Tibial artery (tissue), 4 donors: Measurements from ENCODE around the gene TOM1L2.

Experiments used
- DNase-seq, 2 donors: peaks; one replicate each; pipeline ENCODE4 v3.0.0-alpha.2; 2019
- H3K27ac ChIP-seq, 2 donors: fragments of 200-600 bp; sonication (generic) in 1 of 2; 1 replicate in 1 of 2; 2 replicates in 1 of 2; pipeline ENCODE4 v1.5.1; 2018 to 2019; ENCODE audit warnings: mild to moderate bottlenecking in 1 of 2
- H3K27me3 ChIP-seq, 2 donors: fragments of 200-600 bp; sonication (generic) in 1 of 2; one replicate each; pipeline versions ENCODE4 v1.5.1 to v1.6.0; 2016 to 2019
- H3K36me3 ChIP-seq, 3 donors: fragments of 200-600 bp; sonication (generic) in 2 of 3; one replicate each; pipeline ENCODE4 v1.5.1; 2016 to 2019; ENCODE audit warnings: mild to moderate bottlenecking in 2 of 3
- H3K4me1 ChIP-seq, 4 donors: fragments of 200-600 bp; sonication (generic) in 2 of 4; 1 replicate in 3 of 4; 2 replicates in 1 of 4; pipeline ENCODE4 v1.5.1; 2016 to 2019
- H3K4me3 ChIP-seq, 2 donors: fragments of 200-600 bp; sonication (generic) in 1 of 2; 1 replicate in 1 of 2; 2 replicates in 1 of 2; pipeline ENCODE4 v1.5.1; 2018 to 2019; ENCODE audit warnings: mild to moderate bottlenecking in 2 of 2
- H3K9me3 ChIP-seq, 3 donors: fragments of 200-600 bp; sonication (generic) in 1 of 3; one replicate each; pipeline ENCODE4 v1.5.1; 2016 to 2019
- intact Hi-C: fragments of 100-400 bp; cut with DNase I; formaldehyde crosslinking; loops from one replicate; pipeline ENCODE4 v1.15.0; 2023; ENCODE audit warnings: low total_unique reads
- TF ChIP-seq, protein P1 (sequence below), 2 experiments: fragments of 200-600 bp in 1 of 2; fragments of 450-650 bp in 1 of 2; IDR thresholded peaks; one replicate each; pipeline ENCODE4 v1.5.1; 2017 to 2019; ENCODE audit warnings: antibody characterized with exemption in 2 of 2, mild to moderate bottlenecking in 1 of 2, moderate library complexity in 1 of 2

Gene TOM1L2

DNA sequence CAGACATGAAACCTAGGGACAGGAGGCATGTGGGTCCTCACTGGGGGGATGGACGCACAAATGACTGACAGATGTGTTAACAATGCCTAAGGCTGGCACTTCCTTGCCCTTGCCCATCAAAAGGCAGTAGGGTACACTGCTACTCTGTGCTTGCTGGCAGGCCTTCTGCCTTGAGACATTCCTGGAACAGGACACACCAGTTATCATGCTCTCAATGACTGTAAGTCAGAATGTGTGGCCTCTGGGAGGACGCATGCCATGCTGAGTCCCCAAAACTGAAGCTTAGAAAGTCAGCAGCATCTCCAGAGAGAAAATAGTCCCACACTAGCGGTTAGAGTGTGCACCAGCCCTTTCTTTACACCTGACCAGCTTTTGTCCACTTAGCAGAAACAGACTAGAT is 119.3 kb downstream of the TOM1L2 start:
- intact Hi-C loops = no loop called here
- H3K36me3 ChIP-seq = peaks cover 0 to 5% (median 0%) of the 10 kb centered on the region in 3 donors
- peaks cover 10 to 69% (median 62%) of the 10 kb centered on the region in 4 donors for H3K4me1 ChIP-seq
- DNase-seq = no peak
- no peaks in the 10 kb centered on the region for H3K27me3 ChIP-seq
- TF ChIP-seq, protein P1, sequence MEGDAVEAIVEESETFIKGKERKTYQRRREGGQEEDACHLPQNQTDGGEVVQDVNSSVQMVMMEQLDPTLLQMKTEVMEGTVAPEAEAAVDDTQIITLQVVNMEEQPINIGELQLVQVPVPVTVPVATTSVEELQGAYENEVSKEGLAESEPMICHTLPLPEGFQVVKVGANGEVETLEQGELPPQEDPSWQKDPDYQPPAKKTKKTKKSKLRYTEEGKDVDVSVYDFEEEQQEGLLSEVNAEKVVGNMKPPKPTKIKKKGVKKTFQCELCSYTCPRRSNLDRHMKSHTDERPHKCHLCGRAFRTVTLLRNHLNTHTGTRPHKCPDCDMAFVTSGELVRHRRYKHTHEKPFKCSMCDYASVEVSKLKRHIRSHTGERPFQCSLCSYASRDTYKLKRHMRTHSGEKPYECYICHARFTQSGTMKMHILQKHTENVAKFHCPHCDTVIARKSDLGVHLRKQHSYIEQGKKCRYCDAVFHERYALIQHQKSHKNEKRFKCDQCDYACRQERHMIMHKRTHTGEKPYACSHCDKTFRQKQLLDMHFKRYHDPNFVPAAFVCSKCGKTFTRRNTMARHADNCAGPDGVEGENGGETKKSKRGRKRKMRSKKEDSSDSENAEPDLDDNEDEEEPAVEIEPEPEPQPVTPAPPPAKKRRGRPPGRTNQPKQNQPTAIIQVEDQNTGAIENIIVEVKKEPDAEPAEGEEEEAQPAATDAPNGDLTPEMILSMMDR (IDR thresholded peaks at IDR 0.05) = no peak
- peak overlapping the region in 1 of 2 donors; percentile 74 for H3K27ac ChIP-seq
- H3K9me3 ChIP-seq = no peaks in the 10 kb centered on the region
- no peak overlapping the region for H3K4me3 ChIP-seq

DNA sequence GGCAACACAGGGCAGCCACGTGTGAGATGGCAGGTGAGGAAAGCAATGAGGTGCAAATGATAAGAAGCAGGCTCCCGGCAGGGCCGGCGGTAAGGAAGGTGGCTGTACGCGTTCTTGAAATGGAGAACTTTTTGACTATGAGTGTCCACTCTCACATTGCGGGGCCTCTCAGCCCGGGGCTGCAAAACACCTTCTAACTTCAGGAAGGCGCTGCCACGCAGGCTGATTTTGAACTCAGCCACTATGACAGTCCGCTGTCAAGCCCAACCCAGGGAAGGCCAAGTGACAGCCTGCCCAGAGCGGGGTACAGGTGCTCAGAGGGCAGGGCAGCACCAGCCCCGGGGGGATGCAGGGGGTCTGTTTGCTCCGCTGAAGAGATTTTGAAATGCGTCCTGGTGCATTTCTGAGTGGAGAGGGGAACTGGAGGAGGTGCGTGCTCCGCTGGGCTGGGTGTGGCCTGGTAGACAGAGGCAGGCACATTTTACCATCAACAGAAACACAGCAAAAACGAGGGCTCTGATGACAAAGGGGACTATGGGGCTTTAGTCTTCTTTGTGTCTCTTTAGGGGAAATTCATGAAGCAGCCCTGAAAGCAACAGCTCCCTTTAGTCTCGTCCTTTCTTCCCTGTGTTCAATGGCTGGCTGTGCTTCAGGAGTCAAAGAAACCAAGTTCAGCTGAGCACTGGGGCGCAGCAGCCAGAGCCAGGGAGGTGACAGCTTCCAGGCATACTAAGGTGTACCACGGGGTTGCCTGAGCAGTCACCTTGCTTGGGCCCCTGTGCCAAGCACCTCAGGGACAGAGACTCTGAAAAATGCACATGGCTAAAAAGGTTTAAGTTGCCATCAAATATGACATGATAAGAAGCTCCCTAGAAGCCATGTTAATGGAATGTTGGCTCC is 120.8 kb downstream of the TOM1L2 start:
- H3K4me1 ChIP-seq = peaks cover 10 to 68% (median 63%) of the 10 kb centered on the region in 4 donors
- H3K9me3 ChIP-seq = no peaks in the 10 kb centered on the region
- no peak overlapping the region for H3K4me3 ChIP-seq
- peak overlapping the region in 1 of 2 donors; percentile 75 for H3K27ac ChIP-seq
- H3K27me3 ChIP-seq = no peaks in the 10 kb centered on the region
- TF ChIP-seq, protein P1 (IDR thresholded peaks at IDR 0.05) = no peak
- peaks cover 0 to 17% (median 9%) of the 10 kb centered on the region in 3 donors for H3K36me3 ChIP-seq
- intact Hi-C loops = no loop called here
- DNase-seq = no peak

DNA sequence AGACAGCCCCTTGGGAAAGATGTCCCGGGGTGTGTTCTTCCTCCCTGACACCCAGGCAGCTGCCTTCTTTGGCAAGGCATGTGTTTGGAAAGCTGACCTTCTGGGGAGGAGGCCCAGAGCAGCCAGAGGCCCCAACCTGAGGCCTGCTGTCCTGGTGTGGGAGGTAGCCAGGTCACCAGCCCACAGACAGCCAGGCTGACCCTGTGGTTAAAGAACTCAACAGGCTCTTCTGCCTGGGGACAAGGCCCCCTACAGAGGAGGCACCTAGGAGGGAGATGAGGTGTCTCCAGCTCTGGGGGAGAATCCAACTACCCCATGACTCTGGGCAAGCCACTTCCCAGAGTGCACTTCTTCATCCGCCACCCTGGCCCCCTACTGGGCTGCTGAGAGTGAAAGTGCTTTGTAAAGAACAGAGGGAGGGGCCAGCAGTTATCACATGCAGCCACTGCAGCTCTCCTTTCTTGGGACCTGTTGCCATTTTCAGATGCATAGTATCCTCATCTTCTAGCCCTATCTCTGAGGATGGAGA is 122.3 kb downstream of the TOM1L2 start:
- no peaks in the 10 kb centered on the region for H3K27me3 ChIP-seq
- intact Hi-C loops = no loop called here
- H3K36me3 ChIP-seq = peaks cover 0 to 29% (median 18%) of the 10 kb centered on the region in 3 donors
- peak overlapping the region; percentile 75 to 79 for H3K27ac ChIP-seq
- no peaks in the 10 kb centered on the region for H3K9me3 ChIP-seq
- H3K4me1 ChIP-seq = peaks cover 10 to 53% (median 49%) of the 10 kb centered on the region in 4 donors
- TF ChIP-seq, protein P1 (IDR thresholded peaks at IDR 0.05) = peak; percentile 19 to 30
- peak in 1 of 2 donors; percentile 66 for DNase-seq
- H3K4me3 ChIP-seq = no peak overlapping the region

DNA sequence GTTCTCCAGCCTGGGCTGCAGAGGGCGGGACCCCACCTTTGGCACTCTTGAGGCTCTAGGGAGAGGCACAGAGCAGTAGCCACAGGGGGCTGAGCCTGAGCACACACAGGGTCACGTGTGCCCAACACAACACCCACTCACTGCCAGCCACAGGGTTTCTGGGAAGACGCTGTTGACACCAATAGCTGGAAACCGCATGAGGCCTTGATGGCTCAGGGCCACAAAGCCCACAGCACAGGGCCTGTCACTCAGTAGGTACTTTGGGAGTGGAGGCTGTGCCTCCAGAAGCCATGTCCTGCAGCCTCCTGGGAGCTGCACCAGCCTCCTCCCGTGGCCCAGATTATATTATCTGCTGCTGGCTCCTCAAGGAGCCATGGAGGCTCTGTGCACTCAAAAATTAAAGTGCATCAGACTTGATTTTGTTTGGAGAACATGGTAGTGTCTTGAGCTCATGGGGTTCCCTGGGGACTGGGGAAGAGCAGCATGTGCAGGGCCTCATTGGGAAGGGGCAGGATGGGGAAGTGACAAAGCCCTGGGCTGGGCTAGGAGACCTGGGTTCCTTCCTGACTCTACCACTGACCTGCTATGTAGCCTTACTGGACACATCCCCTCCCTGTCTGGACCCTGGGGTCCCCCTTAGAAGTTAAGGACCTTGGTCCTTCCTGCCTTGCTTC is 122.9 kb downstream of the TOM1L2 start:
- no peak overlapping the region for H3K4me3 ChIP-seq
- no peaks in the 10 kb centered on the region for H3K27me3 ChIP-seq
- intact Hi-C loops = no loop called here
- H3K27ac ChIP-seq = peak overlapping the region; percentile 75 to 79
- peaks cover 10 to 47% (median 43%) of the 10 kb centered on the region in 4 donors for H3K4me1 ChIP-seq
- TF ChIP-seq, protein P1 (IDR thresholded peaks at IDR 0.05) = no peak
- peak; percentile 87 to 94 for DNase-seq
- H3K36me3 ChIP-seq = peaks cover 0 to 29% (median 18%) of the 10 kb centered on the region in 3 donors
- no peaks in the 10 kb centered on the region for H3K9me3 ChIP-seq

DNA sequence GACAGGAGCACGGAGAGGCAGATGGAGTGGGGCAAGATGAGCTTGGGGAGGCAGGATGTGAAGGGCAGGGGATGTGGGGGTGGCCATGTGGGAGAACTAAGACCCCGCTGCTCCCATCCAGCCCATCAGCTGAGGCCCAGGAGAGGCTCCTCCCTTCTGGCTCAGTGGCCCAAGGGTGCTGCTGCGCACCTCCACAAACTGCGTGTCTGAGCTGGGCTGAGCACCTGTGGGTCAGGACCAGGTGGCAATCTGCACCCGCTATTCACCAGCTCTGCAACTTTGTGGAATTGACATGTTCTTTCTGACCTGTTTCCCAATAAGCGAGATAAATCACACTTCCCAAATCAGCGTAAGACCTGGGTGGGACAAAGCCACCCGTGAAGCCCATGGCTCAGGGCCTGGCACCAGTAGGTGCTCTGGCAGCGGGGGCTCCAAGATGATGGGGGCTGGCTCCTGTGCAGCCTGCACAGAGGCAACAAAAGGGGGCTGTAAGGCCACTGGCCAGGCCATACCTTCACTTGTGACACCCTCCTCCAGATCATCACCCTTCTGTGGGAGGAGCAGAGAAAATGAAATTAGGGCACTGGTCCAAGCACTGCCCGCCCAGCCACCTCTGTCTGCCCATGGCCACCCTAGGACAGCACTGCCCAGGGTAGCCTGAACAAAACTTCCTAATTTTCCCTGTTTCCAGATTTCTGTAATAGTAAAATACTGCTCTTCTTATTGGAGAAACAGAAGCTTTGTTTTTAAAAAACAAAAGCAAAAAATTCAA is 123.7 kb downstream of the TOM1L2 start:
- Histone ChIP-seq H3K9me3 (no peaks in the 10 kb centered on the region), H3K27ac (peak overlapping the region; percentile 75 to 79), H3K36me3 (peaks cover 0 to 29% (median 18%) of the 10 kb centered on the region in 3 donors), H3K27me3 (no peaks in the 10 kb centered on the region), H3K4me3 (no peak overlapping the region), H3K4me1 (peaks cover 10 to 42% (median 37%) of the 10 kb centered on the region in 4 donors)
- intact Hi-C loops = no loop called here
- TF ChIP-seq, protein P1 (IDR thresholded peaks at IDR 0.05) = no peak
- no peak for DNase-seq
